Stimulated activated CD8-positive, alpha-beta memory T cell treated with anti-CD3 and anti-CD28 coated beads, Interleukin-12 subunit alpha, Interleukin-12 subunit beta, amount 100 ng/mL, for 24 hours (primary cell): ENCODE data around the gene ENPEP.
A peak's percentile ranks its signal among the peaks of the same experiment; 100 is the strongest.
"Not testable (repeated sequence)": the region's sequence is repeated elsewhere in the genome, so short reads cannot be mapped to it uniquely, and the experiment has no call there.

Experiments
- DNase-seq: peaks from one replicate; pipeline ENCODE4 v3.0.0-alpha.2; 2020; ENCODE audit errors: extremely low read depth

ENPEP gene

GRCh38 chr4:110516106-110516922 lies 40.4 kb downstream of the ENPEP start:
- peak; percentile 20 for DNase-seq

GRCh38 chr4:110518889-110519490 lies 43.0 kb downstream of the ENPEP start:
- no peak for DNase-seq

GRCh38 chr4:110520886-110521285 lies 44.9 kb downstream of the ENPEP start:
- no peak for DNase-seq

- DNase-seq = no peak
Measured at GRCh38 chr4:110526589-110526988, 50.6 kb downstream of the ENPEP start.

GRCh38 chr4:110527156-110527555 lies 51.2 kb downstream of the ENPEP start:
- no peak for DNase-seq

- DNase-seq = no peak
Measured at GRCh38 chr4:110532901-110533589, 57.1 kb downstream of the ENPEP start.

- DNase-seq = no peak
Measured at GRCh38 chr4:110533590-110533910, 57.6 kb downstream of the ENPEP start.

- DNase-seq = no peak
Measured at GRCh38 chr4:110533940-110534339, 58.0 kb downstream of the ENPEP start.

- no peak for DNase-seq
Measured at GRCh38 chr4:110540581-110540980, 64.6 kb downstream of the ENPEP start.

GRCh38 chr4:110540982-110541451 lies 65.1 kb downstream of the ENPEP start:
- DNase-seq = no peak

- DNase-seq = no peak
Measured at GRCh38 chr4:110543577-110543976, 67.6 kb downstream of the ENPEP start.

- no peak for DNase-seq
Measured at GRCh38 chr4:110544594-110544993, 68.6 kb downstream of the ENPEP start.

- DNase-seq = no peak
Measured at GRCh38 chr4:110550260-110550659, 74.3 kb downstream of the ENPEP start.

GRCh38 chr4:110553197-110553596 lies 77.2 kb downstream of the ENPEP start:
- DNase-seq = no peak

GRCh38 chr4:110567214-110567613 lies 91.3 kb downstream of the ENPEP start:
- DNase-seq = no peak

GRCh38 chr4:110576696-110577095 lies 100.7 kb downstream of the ENPEP start:
- DNase-seq = not testable (repeated sequence)

GRCh38 chr4:110586131-110586850 lies 110.3 kb downstream of the ENPEP start:
- no peak for DNase-seq

- no peak for DNase-seq
Measured at GRCh38 chr4:110587666-110588285, 111.8 kb downstream of the ENPEP start.

- no peak for DNase-seq
Measured at GRCh38 chr4:110589297-110589696, 113.3 kb downstream of the ENPEP start.

- DNase-seq = no peak
Measured at GRCh38 chr4:110595583-110595982, 119.6 kb downstream of the ENPEP start.

GRCh38 chr4:110596431-110596830 lies 120.5 kb downstream of the ENPEP start:
- no peak for DNase-seq

- DNase-seq = no peak
Measured at GRCh38 chr4:110597582-110597981, 121.6 kb downstream of the ENPEP start.
